ENCODE results near the gene SERPINB4. TPM values are rescaled to one million over a fixed set of nuclear protein-coding genes. Genes with fewer than 3 reads are reported as not detected.
A peak's percentile ranks its signal among the peaks of the same experiment; 100 is the strongest.

Gene SERPINB4
- total and polyA plus RNA-seq, 2 experiments from 2014 or later: 1.2 to 1.5 TPM

DNA sequence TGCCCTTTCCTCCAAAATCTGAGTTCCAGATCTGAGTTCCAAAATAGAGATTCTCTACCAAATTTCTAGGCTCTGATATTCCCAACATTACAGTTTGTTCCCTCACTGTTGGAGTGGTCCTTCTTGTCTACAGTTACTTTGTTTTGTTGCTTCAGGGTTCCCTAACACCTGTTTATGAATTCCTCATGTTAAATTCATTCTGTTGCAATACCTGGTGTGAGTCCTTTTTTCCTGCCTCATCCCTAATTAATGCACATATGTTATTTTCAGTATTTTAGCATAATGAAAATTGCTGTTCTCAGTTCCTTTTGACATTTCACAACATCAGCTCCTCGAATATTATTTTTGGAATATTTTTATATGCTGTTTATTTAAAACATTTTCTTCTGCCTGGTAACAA is 40.7 kb downstream of the SERPINB4 start:
- Mint-ChIP-seq H3K9me3 (no peaks in the 10 kb centered on the region), H3K27ac (no peak overlapping the region), H3K36me3 (ENCODE audit: low read depth) (no peaks in the 10 kb centered on the region), H3K4me3 (no peak overlapping the region), H3K4me1 (peaks cover 5% of the 10 kb centered on the region), H3K27me3 (ENCODE audit: insufficient read depth, low read depth, poor library complexity) (no peaks in the 10 kb centered on the region)
- no peaks in the 10 kb centered on the region for H3K9me2 ChIP-seq (ENCODE audit: insufficient read depth)
- TF ChIP-seq EZH2phosphoT487 (IDR thresholded peaks at IDR 0.05; ENCODE audit: unreplicated experiment): no peak
- TF ChIP-seq ZNF114 (CRISPR knock-in tag; IDR thresholded peaks at IDR 0.05): no peak
- no peak for TF ChIP-seq EZH2 (IDR thresholded peaks at IDR 0.05; ENCODE audit: low read depth, unreplicated experiment)
- TF ChIP-seq STAT1 (IDR thresholded peaks at IDR 0.05; ENCODE audit: unreplicated experiment): no peak
- TF ChIP-seq POLR2AphosphoS5 (IDR thresholded peaks at IDR 0.05; ENCODE audit: low read depth): no peak
- TF ChIP-seq, protein P1, sequence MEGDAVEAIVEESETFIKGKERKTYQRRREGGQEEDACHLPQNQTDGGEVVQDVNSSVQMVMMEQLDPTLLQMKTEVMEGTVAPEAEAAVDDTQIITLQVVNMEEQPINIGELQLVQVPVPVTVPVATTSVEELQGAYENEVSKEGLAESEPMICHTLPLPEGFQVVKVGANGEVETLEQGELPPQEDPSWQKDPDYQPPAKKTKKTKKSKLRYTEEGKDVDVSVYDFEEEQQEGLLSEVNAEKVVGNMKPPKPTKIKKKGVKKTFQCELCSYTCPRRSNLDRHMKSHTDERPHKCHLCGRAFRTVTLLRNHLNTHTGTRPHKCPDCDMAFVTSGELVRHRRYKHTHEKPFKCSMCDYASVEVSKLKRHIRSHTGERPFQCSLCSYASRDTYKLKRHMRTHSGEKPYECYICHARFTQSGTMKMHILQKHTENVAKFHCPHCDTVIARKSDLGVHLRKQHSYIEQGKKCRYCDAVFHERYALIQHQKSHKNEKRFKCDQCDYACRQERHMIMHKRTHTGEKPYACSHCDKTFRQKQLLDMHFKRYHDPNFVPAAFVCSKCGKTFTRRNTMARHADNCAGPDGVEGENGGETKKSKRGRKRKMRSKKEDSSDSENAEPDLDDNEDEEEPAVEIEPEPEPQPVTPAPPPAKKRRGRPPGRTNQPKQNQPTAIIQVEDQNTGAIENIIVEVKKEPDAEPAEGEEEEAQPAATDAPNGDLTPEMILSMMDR (conservative IDR thresholded peaks at IDR 0.05; ENCODE audit: low read depth in 2 of 2): no peak
- TF ChIP-seq NANOG (IDR thresholded peaks at IDR 0.05; ENCODE audit: borderline replicate concordance): no peak
- TF ChIP-seq, protein P2, sequence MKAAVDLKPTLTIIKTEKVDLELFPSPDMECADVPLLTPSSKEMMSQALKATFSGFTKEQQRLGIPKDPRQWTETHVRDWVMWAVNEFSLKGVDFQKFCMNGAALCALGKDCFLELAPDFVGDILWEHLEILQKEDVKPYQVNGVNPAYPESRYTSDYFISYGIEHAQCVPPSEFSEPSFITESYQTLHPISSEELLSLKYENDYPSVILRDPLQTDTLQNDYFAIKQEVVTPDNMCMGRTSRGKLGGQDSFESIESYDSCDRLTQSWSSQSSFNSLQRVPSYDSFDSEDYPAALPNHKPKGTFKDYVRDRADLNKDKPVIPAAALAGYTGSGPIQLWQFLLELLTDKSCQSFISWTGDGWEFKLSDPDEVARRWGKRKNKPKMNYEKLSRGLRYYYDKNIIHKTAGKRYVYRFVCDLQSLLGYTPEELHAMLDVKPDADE (IDR thresholded peaks at IDR 0.05): no peak
- TF ChIP-seq JUNB (IDR thresholded peaks at IDR 0.05; ENCODE audit: unreplicated experiment): no peak
- H3K4me3 ChIP-seq: no peak overlapping the region
- no peaks in the 10 kb centered on the region for H3F3A ChIP-seq (replicated peaks; ENCODE audit: low read depth)
- peaks cover 9% of the 10 kb centered on the region for H3K4me1 ChIP-seq (ENCODE audit: insufficient read depth)
- no peak for DNase-seq (ENCODE audit: low spot score)
- no peaks in the 10 kb centered on the region for H3K27me3 ChIP-seq (ENCODE audit: insufficient read depth)
- no peak overlapping the region for H3K4me2 ChIP-seq
- H3K27ac ChIP-seq (ENCODE audit: low read depth): no peak overlapping the region
- H4K20me1 ChIP-seq (replicated peaks; ENCODE audit: insufficient read depth): no peaks in the 10 kb centered on the region
- ATAC-seq: no peak
- H3K36me3 ChIP-seq (ENCODE audit: insufficient read depth): no peaks in the 10 kb centered on the region
- H2AFZ ChIP-seq: no peak overlapping the region
- no peaks in the 10 kb centered on the region for H3K79me2 ChIP-seq (replicated peaks; ENCODE audit: insufficient read depth)

DNA sequence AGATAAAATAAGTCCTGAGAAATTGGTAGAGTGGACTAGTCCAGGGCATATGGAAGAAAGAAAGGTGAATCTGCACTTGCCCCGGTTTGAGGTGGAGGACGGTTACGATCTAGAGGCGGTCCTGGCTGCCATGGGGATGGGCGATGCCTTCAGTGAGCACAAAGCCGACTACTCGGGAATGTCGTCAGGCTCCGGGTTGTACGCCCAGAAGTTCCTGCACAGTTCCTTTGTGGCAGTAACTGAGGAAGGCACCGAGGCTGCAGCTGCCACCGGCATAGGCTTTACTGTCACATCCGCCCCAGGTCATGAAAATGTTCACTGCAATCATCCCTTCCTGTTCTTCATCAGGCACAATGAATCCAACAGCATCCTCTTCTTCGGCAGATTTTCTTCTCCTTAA is 47.1 kb downstream of the SERPINB4 start:
- no peak overlapping the region for H3K4me3 ChIP-seq
- Mint-ChIP-seq H3K4me1 (no peaks in the 10 kb centered on the region), H3K36me3 (ENCODE audit: low read depth) (no peaks in the 10 kb centered on the region), H3K27ac (no peak overlapping the region), H3K9me3 (no peaks in the 10 kb centered on the region), H3K27me3 (ENCODE audit: insufficient read depth, low read depth, poor library complexity) (peaks cover 5% of the 10 kb centered on the region), H3K4me3 (no peak overlapping the region)
- ATAC-seq (no peak), DNase-seq (ENCODE audit: low spot score) (no peak)
- no peak overlapping the region for H3K27ac ChIP-seq (ENCODE audit: low read depth)
- H3K9me2 ChIP-seq (ENCODE audit: insufficient read depth): no peaks in the 10 kb centered on the region; the same call in 1 of the 2 replicates
- no peaks in the 10 kb centered on the region for H3K27me3 ChIP-seq (ENCODE audit: insufficient read depth)
- peak overlapping the region; percentile 43; the same call in 1 of the 2 replicates for H2AFZ ChIP-seq
- no peak overlapping the region for H3K4me2 ChIP-seq
- no peaks in the 10 kb centered on the region for H3F3A ChIP-seq (replicated peaks; ENCODE audit: low read depth)
- H3K79me2 ChIP-seq (replicated peaks; ENCODE audit: insufficient read depth): no peaks in the 10 kb centered on the region
- TF ChIP-seq EZH2 (IDR thresholded peaks at IDR 0.05; ENCODE audit: low read depth, unreplicated experiment): no peak
- TF ChIP-seq, protein P2 (IDR thresholded peaks at IDR 0.05): no peak
- no peak for TF ChIP-seq ZNF114 (CRISPR knock-in tag; IDR thresholded peaks at IDR 0.05)
- no peak for TF ChIP-seq EZH2phosphoT487 (IDR thresholded peaks at IDR 0.05; ENCODE audit: unreplicated experiment)
- TF ChIP-seq, protein P1 (conservative IDR thresholded peaks at IDR 0.05; ENCODE audit: low read depth in 2 of 2): no peak
- no peak for TF ChIP-seq CREB1 (CRISPR knock-in tag; IDR thresholded peaks at IDR 0.05; ENCODE audit: low read depth)
- TF ChIP-seq NANOG (IDR thresholded peaks at IDR 0.05; ENCODE audit: borderline replicate concordance): no peak
- TF ChIP-seq, protein P3, sequence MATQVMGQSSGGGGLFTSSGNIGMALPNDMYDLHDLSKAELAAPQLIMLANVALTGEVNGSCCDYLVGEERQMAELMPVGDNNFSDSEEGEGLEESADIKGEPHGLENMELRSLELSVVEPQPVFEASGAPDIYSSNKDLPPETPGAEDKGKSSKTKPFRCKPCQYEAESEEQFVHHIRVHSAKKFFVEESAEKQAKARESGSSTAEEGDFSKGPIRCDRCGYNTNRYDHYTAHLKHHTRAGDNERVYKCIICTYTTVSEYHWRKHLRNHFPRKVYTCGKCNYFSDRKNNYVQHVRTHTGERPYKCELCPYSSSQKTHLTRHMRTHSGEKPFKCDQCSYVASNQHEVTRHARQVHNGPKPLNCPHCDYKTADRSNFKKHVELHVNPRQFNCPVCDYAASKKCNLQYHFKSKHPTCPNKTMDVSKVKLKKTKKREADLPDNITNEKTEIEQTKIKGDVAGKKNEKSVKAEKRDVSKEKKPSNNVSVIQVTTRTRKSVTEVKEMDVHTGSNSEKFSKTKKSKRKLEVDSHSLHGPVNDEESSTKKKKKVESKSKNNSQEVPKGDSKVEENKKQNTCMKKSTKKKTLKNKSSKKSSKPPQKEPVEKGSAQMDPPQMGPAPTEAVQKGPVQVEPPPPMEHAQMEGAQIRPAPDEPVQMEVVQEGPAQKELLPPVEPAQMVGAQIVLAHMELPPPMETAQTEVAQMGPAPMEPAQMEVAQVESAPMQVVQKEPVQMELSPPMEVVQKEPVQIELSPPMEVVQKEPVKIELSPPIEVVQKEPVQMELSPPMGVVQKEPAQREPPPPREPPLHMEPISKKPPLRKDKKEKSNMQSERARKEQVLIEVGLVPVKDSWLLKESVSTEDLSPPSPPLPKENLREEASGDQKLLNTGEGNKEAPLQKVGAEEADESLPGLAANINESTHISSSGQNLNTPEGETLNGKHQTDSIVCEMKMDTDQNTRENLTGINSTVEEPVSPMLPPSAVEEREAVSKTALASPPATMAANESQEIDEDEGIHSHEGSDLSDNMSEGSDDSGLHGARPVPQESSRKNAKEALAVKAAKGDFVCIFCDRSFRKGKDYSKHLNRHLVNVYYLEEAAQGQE (IDR thresholded peaks at IDR 0.05; ENCODE audit: unreplicated experiment): no peak
- H3K4me1 ChIP-seq (ENCODE audit: insufficient read depth): no peaks in the 10 kb centered on the region
- H3K36me3 ChIP-seq (ENCODE audit: insufficient read depth): no peaks in the 10 kb centered on the region
- no peaks in the 10 kb centered on the region for H4K20me1 ChIP-seq (replicated peaks; ENCODE audit: insufficient read depth)

Measured in GM23338 (cell line).